SK-N-SH (cell line): ENCODE results near the gene CALML3. TPM values are rescaled to one million over a fixed set of nuclear protein-coding genes. Genes with fewer than 3 reads are reported as not detected.

Source experiments
- CTCF ChIA-PET: fragments of 300-600, 350-600 bp; formaldehyde crosslinking; extraction: SDS; loops from one replicate; lab custom pipeline; 2021; lab: Yijun Ruan, JAX
- POLR2A ChIA-PET: fragments of 350-600 bp; sonication (Branson Sonifier 250); formaldehyde crosslinking; extraction: SDS; loops from one replicate; lab custom pipeline; 2020; ENCODE audit warnings: antibody characterized with exemption, inconsistent platforms; lab: Yijun Ruan, JAX
- DNase-seq: peaks from one replicate; pipeline ENCODE4 v3.0.0; 2012
- H2AFZ ChIP-seq: fragments of 200-600 bp; sonication (generic); 2 replicates; pipeline ENCODE4 v1.8.1; 2016; ENCODE audit warnings: antibody characterized with exemption, mild to moderate bottlenecking, low read depth
- H3F3A ChIP-seq: fragments of 200-600 bp; sonication (generic); replicated peaks from 2 replicates; pipeline ENCODE3; 2016; ENCODE audit warnings: antibody characterized with exemption, mild to moderate bottlenecking; ENCODE audit not compliant: insufficient read depth
- H3K27ac ChIP-seq, 2 experiments: fragments of 200-500 bp in 1 of 2; fragments of 200-600 bp in 1 of 2; sonication (Bioruptor generic) in 1 of 2; sonication (generic), shearing (Covaris generic) in 1 of 2; 2 replicates each; pipeline versions ENCODE4 v1.5.1 to v1.6.1; 2014 to 2016; ENCODE audit warnings: low read depth in 2 of 2, inconsistent platforms in 1 of 2, low read length in 1 of 2, mild to moderate bottlenecking in 1 of 2, mixed read lengths in 1 of 2
- H3K27me3 ChIP-seq: fragments of 200-600 bp; sonication (generic), shearing (Covaris generic); 2 replicates; pipeline ENCODE4 v1.6.1; 2016; ENCODE audit warnings: mixed run types; ENCODE audit not compliant: insufficient read depth
- H3K36me3 ChIP-seq, 2 experiments: fragments of 200-500 bp in 1 of 2; fragments of 200-600 bp in 1 of 2; sonication (Bioruptor generic) in 1 of 2; sonication (generic) in 1 of 2; replicated peaks in 1 of 2; 2 replicates each; pipeline versions ENCODE3 to v1.5.1; 2014 to 2016; ENCODE audit warnings: low read length in 1 of 2, mild to moderate bottlenecking in 1 of 2; ENCODE audit not compliant: insufficient read depth in 2 of 2, control insufficient read depth in 1 of 2
- H3K4me1 ChIP-seq, 2 experiments: fragments of 200-500 bp in 1 of 2; fragments of 200-600 bp in 1 of 2; sonication (Bioruptor generic) in 1 of 2; sonication (generic), shearing (Covaris generic) in 1 of 2; 2 replicates each; pipeline versions ENCODE4 v1.5.1 to v1.6.1; 2014 to 2016; ENCODE audit warnings: low read depth in 1 of 2, low read length in 1 of 2, mixed run types in 1 of 2; ENCODE audit not compliant: insufficient read depth in 2 of 2, control insufficient read depth in 1 of 2
- H3K4me2 ChIP-seq: fragments of 200-600 bp; sonication (generic), shearing (Covaris generic); 2 replicates; pipeline ENCODE4 v1.6.1; 2017; ENCODE audit warnings: mixed run types
- H3K4me3 ChIP-seq, 2 experiments: fragments of 200-500 bp in 1 of 2; fragments of 200-600 bp in 1 of 2; sonication (Bioruptor generic) in 1 of 2; sonication (generic), shearing (Covaris generic) in 1 of 2; 2 replicates each; pipeline versions ENCODE4 v1.5.1 to v1.8.1; 2014 to 2016; ENCODE audit warnings: low read depth in 2 of 2, inconsistent platforms in 1 of 2, low read length in 1 of 2, mild to moderate bottlenecking in 1 of 2, mixed read lengths in 1 of 2, moderate library complexity in 1 of 2
- H3K79me2 ChIP-seq: fragments of 200-600 bp; sonication (generic); 2 replicates; pipeline ENCODE4 v1.8.1; 2017; ENCODE audit warnings: mild to moderate bottlenecking; ENCODE audit not compliant: insufficient read depth
- H3K9ac ChIP-seq: fragments of 200-600 bp; sonication (generic); 2 replicates; pipeline ENCODE4 v1.6.1; 2017; ENCODE audit warnings: mixed run types
- H3K9me2 ChIP-seq: fragments of 200-600 bp; sonication (generic); 2 replicates; pipeline ENCODE4 v1.6.1; 2017; ENCODE audit warnings: mixed run types
- H3K9me3 ChIP-seq: fragments of 200-600 bp; sonication (generic); 2 replicates; pipeline ENCODE4 v1.6.1; 2017; ENCODE audit warnings: mixed run types, mild to moderate bottlenecking, moderate library complexity
- H4K20me1 ChIP-seq: fragments of 200-600 bp; sonication (generic); 2 replicates; pipeline ENCODE4 v1.6.1; 2017; ENCODE audit warnings: mild to moderate bottlenecking, mixed run types; ENCODE audit not compliant: insufficient read depth
- CHD2 ChIP-seq: fragments of 150-350 bp; IDR thresholded peaks from 2 replicates; pipeline ENCODE4 v1.6.1; 2018; ENCODE audit warnings: low read length; ENCODE audit not compliant: partially characterized antibody
- CTCF ChIP-seq: fragments of 200-600 bp; sonication (generic); IDR thresholded peaks from 2 replicates; pipeline ENCODE4 v1.6.1; 2017; ENCODE audit warnings: antibody characterized with exemption, mild to moderate bottlenecking, moderate library complexity
- ELF1 ChIP-seq: IDR thresholded peaks from 2 replicates; pipeline ENCODE4 v1.4.0; 2012
- FOSL2 ChIP-seq: IDR thresholded peaks from 2 replicates; pipeline ENCODE4 v1.4.0; 2012; ENCODE audit warnings: low read depth, mild to moderate bottlenecking, moderate library complexity, borderline replicate concordance
- FOXJ3 ChIP-seq: sonication (generic); formaldehyde crosslinking; IDR thresholded peaks from 2 replicates; pipeline ENCODE4 v1.5.1; 2020; ENCODE audit warnings: mild to moderate bottlenecking, missing genetic modification reagents
- FOXM1 ChIP-seq: IDR thresholded peaks from 2 replicates; pipeline ENCODE4 v1.4.0; 2012; ENCODE audit warnings: low read depth, mild to moderate bottlenecking
- GATA2 ChIP-seq: sonication (generic); formaldehyde crosslinking; IDR thresholded peaks from 2 replicates; pipeline ENCODE4 v1.5.0; 2020; ENCODE audit warnings: mild to moderate bottlenecking, missing genetic modification reagents
- NFIC ChIP-seq: IDR thresholded peaks from 2 replicates; pipeline ENCODE4 v1.4.0; 2012; ENCODE audit warnings: borderline replicate concordance
- NRF1 ChIP-seq: IDR thresholded peaks from 2 replicates; pipeline ENCODE4 v1.6.1; 2012; ENCODE audit warnings: low read depth, mild to moderate bottlenecking, low read length
- POLR2AphosphoS5 ChIP-seq: IDR thresholded peaks from 2 replicates; pipeline ENCODE4 v1.6.1; 2012; ENCODE audit warnings: low read depth, low read length
- RXRA ChIP-seq: IDR thresholded peaks from 2 replicates; pipeline ENCODE4 v1.4.0; 2012; ENCODE audit warnings: low read depth, mild to moderate bottlenecking, borderline replicate concordance
- TAF1 ChIP-seq: IDR thresholded peaks from 2 replicates; pipeline ENCODE4 v1.6.1; 2012; ENCODE audit warnings: low read depth, mild to moderate bottlenecking, low read length, moderate library complexity, borderline replicate concordance
- TEAD4 ChIP-seq: IDR thresholded peaks from 2 replicates; pipeline ENCODE4 v1.4.0; 2012; ENCODE audit warnings: mild to moderate bottlenecking, borderline replicate concordance; ENCODE audit not compliant: insufficient read depth
- USF2 ChIP-seq: fragments of 150-350 bp; IDR thresholded peaks from 2 replicates; pipeline ENCODE4 v1.6.1; 2017; ENCODE audit warnings: antibody characterized with exemption, low read length, low read depth, borderline replicate concordance
- ZBTB33 ChIP-seq: IDR thresholded peaks from 2 replicates; pipeline ENCODE4 v1.4.0; 2012; ENCODE audit warnings: low read depth, borderline replicate concordance
- WGBS: methylation state at CpG from one replicate; pipeline ENCODE4 v1.1.6; 2017; ENCODE audit warnings: low lambda C conversion rate; 5-methylcytosine and 5-hydroxymethylcytosine counted together
- polyA plus RNA-seq, 3 experiments: library from polyadenylated mRNA; depleted of rRNA; stranded (reverse); fragments of >200 nt; gene quantifications; 2 replicates each; pipeline ENCODE4 v1.2.3, GENCODE V29; 2012
- TF ChIP-seq, protein P1 (sequence below): IDR thresholded peaks from 2 replicates; pipeline ENCODE4; 2012

CALML3 gene
- polyA plus RNA-seq, 1 of the 3 experiments (the other 2 are of a cell fraction) = not detected

- Histone ChIP-seq H3K27ac (no peak overlapping the region), H3K4me1 (no peaks in the 10 kb centered on the region; a peak in 1 of 4 replicates), H3K27me3 (no peaks in the 10 kb centered on the region), H3K9ac (no peak overlapping the region), H3K4me2 (no peak overlapping the region), H3F3A (no peaks in the 10 kb centered on the region), H3K36me3 (no peaks in the 10 kb centered on the region), H3K9me3 (no peaks in the 10 kb centered on the region), H3K9me2 (no peaks in the 10 kb centered on the region), H3K79me2 (no peaks in the 10 kb centered on the region), H2AFZ (no peak overlapping the region), H3K4me3 (no peak overlapping the region), H4K20me1 (no peaks in the 10 kb centered on the region)
- no peak for DNase-seq
- TF ChIP-seq CHD2 (no peak), USF2 (no peak), FOXJ3 (no peak), GATA2 (CRISPR knock-in tag) (no peak), TAF1 (no peak), RXRA (no peak), POLR2AphosphoS5 (no peak), CTCF (no peak), NRF1 (no peak), ZBTB33 (no peak), ELF1 (no peak), NFIC (no peak), FOXM1 (no peak), TEAD4 (no peak), FOSL2 (no peak)
- TF ChIP-seq, protein P1, sequence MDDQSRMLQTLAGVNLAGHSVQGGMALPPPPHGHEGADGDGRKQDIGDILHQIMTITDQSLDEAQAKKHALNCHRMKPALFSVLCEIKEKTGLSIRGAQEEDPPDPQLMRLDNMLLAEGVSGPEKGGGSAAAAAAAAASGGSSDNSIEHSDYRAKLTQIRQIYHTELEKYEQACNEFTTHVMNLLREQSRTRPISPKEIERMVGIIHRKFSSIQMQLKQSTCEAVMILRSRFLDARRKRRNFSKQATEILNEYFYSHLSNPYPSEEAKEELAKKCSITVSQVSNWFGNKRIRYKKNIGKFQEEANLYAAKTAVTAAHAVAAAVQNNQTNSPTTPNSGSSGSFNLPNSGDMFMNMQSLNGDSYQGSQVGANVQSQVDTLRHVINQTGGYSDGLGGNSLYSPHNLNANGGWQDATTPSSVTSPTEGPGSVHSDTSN = no peak
- ChIA-PET CTCF (no interaction called here), POLR2A (no interaction called here)
- 73% methylated on average over 2 of the region's 2 CpGs for WGBS
Measured at GRCh38 chr10:5506246-5506645, 18.5 kb upstream of the CALML3 start.
